NCI-H748 treated with DMSO at 0.1 percent for 48 hours (cell line): ENCODE results near the gene PSMC4.
A peak's percentile ranks its signal among the peaks of the same experiment; 100 is the strongest.

ENCODE experiments used
- DNase-seq: peaks from one replicate; lab custom pipeline; 2025; lab: John Stamatoyannopoulos, UW

PSMC4 gene

DNA sequence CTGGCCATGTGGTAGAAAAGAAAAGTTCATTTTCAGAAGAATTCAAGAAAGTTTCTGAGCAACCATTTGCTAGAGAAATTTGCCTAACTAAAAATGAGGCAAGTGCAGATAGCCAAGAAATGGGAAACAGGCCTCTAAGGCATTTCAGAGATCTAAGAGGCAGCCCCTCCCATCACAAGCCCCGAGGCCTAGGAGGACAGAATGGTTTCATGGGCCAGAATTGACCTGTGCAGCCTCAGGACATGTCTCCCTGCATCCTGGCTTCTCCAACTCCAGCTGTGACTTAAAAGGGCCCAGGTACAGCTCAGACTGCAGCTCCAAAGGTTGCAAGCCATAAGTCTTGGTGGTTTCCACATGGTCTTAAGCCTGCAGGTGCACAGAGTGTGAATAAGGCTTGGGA is 22.6 kb downstream of the PSMC4 start:
- DNase-seq = no peak

- DNase-seq = no peak
These were observed 23.4 kb downstream of the PSMC4 start for GRCh38 chr19:39994361-39994760.

GRCh38 chr19:39995794-39996193 is 24.8 kb downstream of the PSMC4 start:
- no peak for DNase-seq

- peak; percentile 84 for DNase-seq
These were observed 25.3 kb downstream of the PSMC4 start for GRCh38 chr19:39996218-39996810.

DNA sequence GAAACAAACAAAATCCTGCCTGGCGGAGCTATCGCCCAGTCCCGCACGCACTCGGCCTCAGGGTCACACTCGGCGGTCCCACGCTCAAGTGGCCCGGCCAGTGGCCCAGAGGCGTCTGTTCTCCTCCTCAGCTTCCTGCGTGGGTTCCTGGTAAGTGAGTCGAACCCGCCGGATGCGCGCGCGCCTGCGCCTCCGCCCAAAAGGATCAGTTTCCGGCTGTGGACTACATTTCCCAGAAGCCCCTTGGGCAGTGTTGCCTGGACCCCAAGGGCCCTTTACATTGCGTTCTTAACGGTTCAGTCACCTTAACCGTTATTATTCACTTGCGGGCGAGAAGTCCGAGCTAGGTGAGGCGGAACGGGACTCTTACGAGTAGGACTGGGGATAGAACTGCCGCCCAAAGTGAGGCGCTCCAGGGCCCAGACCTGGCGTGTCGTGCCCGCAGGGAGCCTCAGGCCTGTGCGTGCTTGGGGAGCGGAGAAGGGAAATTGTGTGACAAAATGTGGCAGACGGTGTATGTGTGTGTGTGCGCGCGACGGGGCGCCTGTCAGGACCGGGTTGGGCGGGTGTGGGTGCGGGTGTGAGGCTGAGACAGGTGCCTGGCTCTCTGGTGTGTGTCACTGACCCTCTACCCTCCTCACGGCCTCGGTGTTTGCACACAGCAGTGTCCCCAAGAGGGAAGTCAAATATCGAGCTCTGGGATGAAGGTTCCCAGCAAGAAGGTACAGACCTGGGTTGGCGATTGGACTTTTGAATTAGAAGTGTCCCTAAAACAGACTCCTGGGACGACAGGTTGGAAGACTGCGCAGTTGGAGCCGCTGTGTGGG is 26.1 kb downstream of the PSMC4 start, which contains the start of gene ZNF546:
TSS of gene ZNF546 (plus strand) at position 250 of the 827 bp plus-strand sequence. CDS start 1,267 bp downstream, outside the sequence.
- DNase-seq = peak; percentile 84

DNA sequence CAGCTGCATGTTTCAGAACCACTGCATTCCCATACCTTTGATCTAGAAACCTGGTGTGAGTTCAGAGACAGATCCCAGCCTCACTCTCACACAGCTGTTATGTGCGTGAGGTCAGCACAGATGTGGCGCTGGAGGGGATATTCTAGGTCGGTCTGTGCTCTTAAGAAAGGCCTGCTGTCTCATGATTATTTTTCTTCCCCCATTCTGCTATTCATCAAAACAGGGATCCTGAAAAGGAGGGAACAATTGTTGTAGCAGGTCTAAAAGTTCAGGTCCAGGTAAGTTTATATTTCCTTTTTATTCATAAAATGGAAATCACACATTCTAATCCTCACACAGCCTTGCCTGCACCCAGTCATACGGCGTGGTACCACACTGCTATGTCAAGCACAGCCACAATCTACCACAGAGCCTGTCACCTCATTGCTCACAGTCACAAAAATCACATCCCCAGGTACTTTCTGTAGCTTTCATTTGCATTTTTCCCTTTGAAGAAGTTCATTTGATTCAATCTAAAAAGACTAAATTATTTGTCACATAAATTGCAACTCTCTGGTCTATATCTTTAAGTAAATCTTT is 26.8 kb downstream of the PSMC4 start:
- no peak for DNase-seq

GRCh38 chr19:39998501-39998900 is 27.5 kb downstream of the PSMC4 start:
- DNase-seq = no peak

- DNase-seq = no peak
These were observed 34.8 kb downstream of the PSMC4 start for GRCh38 chr19:40005691-40006272.

DNA sequence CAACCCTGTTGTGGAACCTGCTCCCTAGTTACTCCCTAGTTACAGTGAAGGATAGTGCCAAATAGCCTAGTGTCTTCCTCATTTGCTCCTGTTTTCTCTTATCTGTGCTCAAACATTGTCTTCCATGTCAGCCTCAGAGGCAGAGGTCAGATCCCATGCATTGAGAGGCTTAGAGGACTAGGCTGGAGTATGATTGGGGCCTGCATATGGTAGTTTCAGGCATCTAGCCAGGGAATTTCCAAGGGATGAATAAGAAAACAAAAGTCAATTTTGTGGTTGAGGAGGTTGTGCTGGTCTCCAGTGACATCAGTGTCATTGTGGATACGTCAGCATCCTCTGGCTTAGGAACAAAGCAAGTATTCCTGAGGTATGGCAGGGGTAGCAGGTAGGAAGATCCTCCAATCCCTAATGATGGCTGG is 35.3 kb downstream of the PSMC4 start:
- no peak for DNase-seq

DNA sequence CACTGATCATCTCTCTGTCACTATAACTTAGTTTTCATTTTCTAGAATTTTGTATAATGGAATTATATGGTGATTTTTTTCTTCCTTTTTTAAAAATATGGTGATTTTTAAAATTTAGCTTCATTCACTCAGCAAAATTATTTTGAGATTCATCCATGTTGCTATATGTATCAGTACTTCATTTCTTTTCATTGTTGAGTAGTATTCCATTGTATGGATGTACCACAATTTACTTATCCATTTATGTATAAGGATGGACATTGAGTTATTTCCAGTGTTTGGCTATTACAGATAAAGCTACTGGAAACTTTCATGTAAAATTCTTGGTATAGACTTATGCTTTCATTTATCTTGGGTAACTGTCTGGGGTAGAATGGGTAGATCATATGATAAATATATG is 38.7 kb downstream of the PSMC4 start:
- no peak for DNase-seq

DNA sequence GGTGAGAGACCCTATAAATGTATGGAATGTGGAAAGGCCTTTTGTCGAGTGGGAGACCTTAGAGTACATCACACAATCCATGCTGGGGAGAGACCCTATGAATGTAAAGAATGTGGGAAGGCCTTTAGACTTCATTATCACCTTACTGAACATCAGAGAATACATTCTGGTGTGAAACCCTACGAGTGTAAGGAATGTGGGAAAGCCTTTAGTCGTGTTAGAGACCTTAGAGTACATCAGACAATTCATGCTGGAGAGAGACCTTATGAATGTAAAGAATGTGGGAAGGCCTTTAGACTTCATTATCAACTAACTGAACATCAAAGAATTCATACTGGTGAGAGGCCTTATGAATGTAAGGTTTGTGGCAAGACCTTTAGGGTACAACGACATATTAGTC is 43.0 kb downstream of the PSMC4 start:
- no peak for DNase-seq

- no peak for DNase-seq
These were observed 53.0 kb downstream of the PSMC4 start for GRCh38 chr19:40023969-40024368.

DNA sequence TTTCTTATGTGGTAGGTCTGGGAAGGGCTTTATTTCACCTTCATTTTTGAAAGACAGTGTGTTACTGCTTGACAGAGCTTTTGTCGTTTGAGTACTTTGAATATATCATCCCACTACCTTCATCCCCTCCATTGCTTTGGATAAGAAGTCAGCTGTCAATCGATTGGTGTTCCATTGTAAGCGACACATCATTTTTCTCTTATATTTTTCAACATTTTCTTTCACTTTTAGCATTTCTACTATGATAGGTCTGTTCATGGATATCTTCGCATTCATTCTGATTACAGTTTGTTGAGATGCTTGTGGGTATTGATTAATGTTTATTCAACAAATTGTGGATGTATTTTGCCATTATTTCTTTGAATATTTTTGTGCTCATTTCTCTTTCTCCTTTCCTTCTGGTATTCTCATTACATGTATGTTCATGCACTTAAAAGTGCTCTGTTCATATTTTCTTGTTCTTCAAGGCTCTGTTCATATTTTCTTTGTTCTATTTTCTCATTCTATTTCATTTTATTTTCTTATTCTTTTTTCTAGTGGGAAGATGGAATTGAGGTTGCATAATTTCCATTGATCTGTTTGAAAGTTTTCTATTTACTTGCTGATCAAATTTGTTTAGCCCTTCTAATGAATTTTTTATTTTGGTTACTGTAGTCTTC is 55.1 kb downstream of the PSMC4 start:
- no peak for DNase-seq

DNA sequence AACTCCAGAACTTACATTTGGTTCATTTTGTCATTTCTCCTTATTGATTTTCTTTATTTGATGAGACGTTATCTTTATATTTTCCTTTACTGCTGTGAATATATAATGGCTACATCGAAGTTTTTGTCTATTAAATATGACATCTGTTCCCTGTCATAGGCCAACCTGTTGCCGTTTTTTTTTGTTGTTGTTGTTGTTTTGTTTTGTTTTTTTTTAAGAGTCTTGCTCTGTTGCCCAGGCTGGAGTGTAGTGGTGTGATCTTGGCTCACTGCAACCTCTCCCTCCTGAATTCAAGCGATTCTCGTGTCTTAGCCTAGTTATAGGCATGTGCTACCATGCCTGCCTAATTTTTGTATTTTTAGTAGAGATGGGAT is 55.6 kb downstream of the PSMC4 start:
- no peak for DNase-seq
